ENCODE results near the gene NUP43. TPM values are rescaled to one million over a fixed set of nuclear protein-coding genes. Genes with fewer than 3 reads are reported as not detected.

NUP43 gene, protein sequence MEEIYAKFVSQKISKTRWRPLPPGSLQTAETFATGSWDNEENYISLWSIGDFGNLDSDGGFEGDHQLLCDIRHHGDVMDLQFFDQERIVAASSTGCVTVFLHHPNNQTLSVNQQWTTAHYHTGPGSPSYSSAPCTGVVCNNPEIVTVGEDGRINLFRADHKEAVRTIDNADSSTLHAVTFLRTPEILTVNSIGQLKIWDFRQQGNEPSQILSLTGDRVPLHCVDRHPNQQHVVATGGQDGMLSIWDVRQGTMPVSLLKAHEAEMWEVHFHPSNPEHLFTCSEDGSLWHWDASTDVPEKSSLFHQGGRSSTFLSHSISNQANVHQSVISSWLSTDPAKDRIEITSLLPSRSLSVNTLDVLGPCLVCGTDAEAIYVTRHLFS
- 33.0 TPM for total RNA-seq

DNA sequence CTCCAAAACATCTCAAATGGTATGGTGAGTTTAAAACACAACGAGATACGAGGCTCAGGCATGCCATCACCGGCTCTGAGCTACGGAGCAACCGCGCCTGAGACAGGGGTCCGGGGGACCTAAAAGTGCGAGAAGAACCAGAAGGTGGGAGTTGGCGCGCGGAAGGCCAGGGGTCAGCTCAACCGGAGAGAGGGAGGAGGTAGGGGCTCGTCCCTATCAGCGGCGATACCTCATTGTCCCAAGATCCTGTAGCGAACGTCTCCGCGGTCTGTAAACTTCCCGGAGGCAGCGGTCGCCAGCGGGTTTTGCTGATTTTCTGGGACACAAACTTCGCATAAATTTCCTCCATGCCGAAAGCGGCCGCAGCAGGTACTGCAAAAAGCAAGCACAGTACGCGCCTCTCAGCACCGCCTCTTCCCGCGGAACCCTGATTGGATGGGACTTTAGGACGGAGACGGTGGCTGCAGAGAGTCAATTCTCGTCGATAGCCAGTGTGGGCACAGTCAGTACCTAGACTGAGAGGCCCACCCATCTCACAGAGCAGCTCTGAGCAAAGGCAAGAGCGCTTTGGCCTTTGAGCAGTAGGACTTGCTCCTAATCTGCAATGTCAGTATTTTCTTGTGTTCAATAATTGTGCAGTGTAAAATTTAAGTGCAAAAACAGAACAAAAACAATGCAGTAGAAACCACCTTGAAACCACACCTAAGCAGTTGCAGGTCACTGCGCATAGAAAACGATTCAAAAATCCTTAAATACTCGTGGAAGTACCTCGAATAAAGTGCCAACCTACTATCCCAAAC lies at the start of gene NUP43:
NUP43 (minus strand) TSS at position 383 of the 800 bp plus-strand sequence; CDS start at position 349, 34 bp downstream.

DNA sequence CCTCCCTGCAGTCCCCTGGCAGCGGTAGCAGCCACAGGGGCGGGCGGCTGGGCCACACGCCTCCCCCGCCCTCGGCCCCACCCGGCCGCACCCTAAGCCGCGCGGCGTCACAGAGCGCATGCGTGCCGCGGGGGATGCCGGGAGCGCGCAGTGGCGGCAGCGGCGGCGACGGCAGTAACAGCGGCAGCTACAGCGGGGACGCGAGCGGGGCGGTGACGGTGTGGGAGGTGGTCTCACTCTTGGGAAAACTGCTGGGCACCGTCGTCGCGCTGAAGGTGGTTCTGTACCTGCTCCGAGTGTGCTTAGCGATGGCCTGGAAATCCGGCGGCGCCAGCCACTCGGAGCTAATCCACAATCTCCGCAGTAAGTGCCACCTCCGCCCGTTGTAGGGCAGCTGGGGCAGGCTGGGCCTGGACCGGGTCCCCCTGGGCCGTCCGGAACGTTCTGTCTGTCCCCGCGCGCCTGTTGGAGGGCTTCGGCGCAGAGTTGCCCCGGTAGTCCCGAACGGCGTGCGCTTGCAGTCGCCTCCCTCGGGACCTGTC lies 3.3 kb upstream of the NUP43 start, which contains the start of gene PCMT1:
PCMT1 (plus strand) TSS at position 148 of the 542 bp plus-strand sequence; CDS start at position 309, 161 bp downstream.

DNA sequence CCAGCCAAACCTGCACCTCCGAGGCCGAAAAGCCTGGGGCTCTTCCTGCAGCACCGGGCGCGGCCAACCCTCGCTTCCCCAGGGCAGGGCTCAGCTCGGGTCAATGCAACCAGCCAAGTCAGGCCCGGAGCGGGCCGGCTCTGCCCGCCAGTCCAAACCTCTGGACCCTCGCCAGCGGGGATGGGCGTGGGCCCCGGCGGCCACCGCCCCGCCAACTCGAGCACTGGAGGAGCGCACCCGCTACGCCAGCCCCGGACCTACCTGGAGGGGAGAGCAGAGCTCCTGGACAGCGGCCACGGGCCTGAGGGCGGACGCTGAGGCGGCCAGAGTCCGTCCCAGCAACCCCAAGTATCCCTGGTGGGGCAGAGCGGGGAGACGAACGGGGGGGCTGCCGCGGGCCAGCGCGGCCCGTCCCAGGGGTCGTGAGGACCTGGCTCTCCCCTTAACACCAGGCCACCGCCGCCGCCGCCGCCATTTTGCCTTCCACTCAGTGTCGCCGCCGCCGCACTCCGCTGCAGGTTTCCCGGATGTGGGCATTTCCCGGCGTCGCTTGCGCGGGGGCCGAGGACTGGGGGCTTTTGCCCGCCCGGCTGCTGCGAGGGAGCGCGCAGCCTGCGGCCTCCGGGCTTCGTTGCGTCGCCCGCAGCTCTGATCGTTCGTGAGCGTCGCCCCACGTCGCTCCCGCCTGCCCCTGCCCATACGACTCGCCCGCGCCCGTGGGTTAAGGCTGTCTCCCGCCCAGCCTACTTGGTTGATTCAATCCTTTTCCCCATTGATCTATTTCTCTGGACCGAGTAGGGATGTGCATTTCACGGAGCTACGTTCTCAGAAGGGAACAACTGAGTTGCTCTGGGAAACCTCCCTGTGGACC lies 28.5 kb downstream of the NUP43 start, which contains the start of gene LATS1:
LATS1 (minus strand) TSS at position 514 of the 871 bp plus-strand sequence. CDS start 15,975 bp downstream, outside the sequence.

Other genes starting within 250 kb of the NUP43 start
- gene PPIL4, start 200.5 kb downstream of the NUP43 start, total RNA-seq = 27.2 TPM
- gene GINM1, start 180.2 kb downstream of the NUP43 start, total RNA-seq = 53.2 TPM
- gene KATNA1, start 97.8 kb downstream of the NUP43 start, total RNA-seq = 17.5 TPM
- gene LATS1, start 28.4 kb downstream of the NUP43 start, total RNA-seq = 26.2 TPM
- gene PCMT1, start 3.2 kb upstream of the NUP43 start, total RNA-seq = 58.4 TPM
- 28.9 TPM for gene LRP11, start 117.8 kb upstream of the NUP43 start, total RNA-seq
- gene RAET1E, start 151.6 kb upstream of the NUP43 start, total RNA-seq = not detected
- 1.1 TPM for gene RAET1G, start 176.6 kb upstream of the NUP43 start, total RNA-seq
- 2.3 TPM for gene ULBP2, start 195.5 kb upstream of the NUP43 start, total RNA-seq
- gene ULBP1, start 217.4 kb upstream of the NUP43 start, total RNA-seq = 0.29 TPM